Pancreas (tissue), 10 donors: ENCODE data around the gene ERF. TPM values are rescaled to one million over a fixed set of nuclear protein-coding genes. Genes with fewer than 3 reads are reported as not detected.
"Not testable (repeated sequence)": the region's sequence is repeated elsewhere in the genome, so short reads cannot be mapped to it uniquely, and the experiment has no call there.

Experiments used
- ATAC-seq, 4 donors: fragments of 200-7000 bp; cut with Tn5 transposase; one replicate each; pipeline versions ENCODE4 v1.8.0 to v1.9.1; 2020; ENCODE audit warnings: mild to moderate bottlenecking in 4 of 4, moderate library complexity in 4 of 4
- DNase-seq, 6 donors: peaks; one replicate each; pipeline ENCODE4 v3.0.0-alpha.2; 2020
- FAIRE-seq: peaks from 2 replicates; lab custom pipeline; 2012; peaks lifted over from hg19 to GRCh38; lab: Jason Lieb, UNC
- H3K27ac ChIP-seq, 4 donors: fragments of 200-600 bp; sonication (generic); 1 replicate in 3 of 4; 2 replicates in 1 of 4; pipeline versions ENCODE4 v1.5.0 to v1.8.0; 2020
- H3K27me3 ChIP-seq, 4 donors: fragments of 200-600 bp; one replicate each; pipeline ENCODE4 v1.8.0; 2021
- H3K36me3 ChIP-seq, 3 donors: fragments of 200-600 bp; sonication (generic) in 1 of 3; one replicate each; pipeline versions ENCODE4 v1.5.0 to v1.8.0; 2020 to 2021
- H3K4me1 ChIP-seq, 3 donors: fragments of 200-600 bp; one replicate each; pipeline ENCODE4 v1.8.0; 2021
- H3K4me3 ChIP-seq, 4 donors: fragments of 200-600 bp; sonication (generic) in 2 of 4; one replicate each; pipeline versions ENCODE4 v1.5.0 to v1.8.0; 2020 to 2021
- H3K9me3 ChIP-seq, 4 donors: fragments of 200-600 bp; one replicate each; pipeline ENCODE4 v1.8.0; 2021
- WGBS, 2 donors: extraction: QIAGEN DNeasy Blood & Tissue Kit; methylation state at CpG; one replicate each; pipeline ENCODE4 v1.1.7; 2013; 5-methylcytosine and 5-hydroxymethylcytosine counted together
- intact Hi-C, 3 donors: fragments of 100-400 bp; cut with DNase I; formaldehyde crosslinking; loops; one replicate each; pipeline versions ENCODE4 v1.11.1 to v1.14.2; 2022
- polyA plus RNA-seq, 2 donors: library from polyadenylated mRNA; stranded (reverse); fragments of 200-250 nt; gene quantifications; one replicate each; pipeline ENCODE4 v1.2.3, GENCODE V29; 2013
- total RNA-seq, 6 donors: library from RNA; stranded (reverse); fragmentation: NEBNext Ultra II Directional in 4 of 6; extraction: Animal tissue kit (Norgen Biotek cat#: 25700) in 4 of 6; gene quantifications; one replicate each; pipeline versions ENCODE4 v1.2.1 to v1.2.4, GENCODE V29; 2021 to 2023
- TF ChIP-seq, protein P1 (sequence below), 4 donors: fragments of 200-600 bp; sonication (generic) in 3 of 4; IDR thresholded peaks; one replicate each; pipeline versions ENCODE4 v1.5.0 to v1.8.0; 2021; ENCODE audit warnings: antibody characterized with exemption in 4 of 4
- donor health status: healthy with polysubstance abuse.
- donor health status: DM: no; HTN: no; CAD: no; lungs with moderate emphysema.
- donor health status: DM: no; HTN: no; CAD: no.
- donor health status: control.
- donor health status: control.
- donor health status: Bipolar disorder and iron deficiency.
- donor health status: DM: yes; HTN: yes; CAD: no.
- donor health status: DM: no; HTN: no; CAD: no.
- donor health status: DM: no; HTN: no; CAD: no.
- donor health status: DM: yes; HTN: yes; CAD: no.

ERF gene
- total and polyA plus RNA-seq, 8 donors = 20.5 to 48.5 (median 22.9) TPM

DNA sequence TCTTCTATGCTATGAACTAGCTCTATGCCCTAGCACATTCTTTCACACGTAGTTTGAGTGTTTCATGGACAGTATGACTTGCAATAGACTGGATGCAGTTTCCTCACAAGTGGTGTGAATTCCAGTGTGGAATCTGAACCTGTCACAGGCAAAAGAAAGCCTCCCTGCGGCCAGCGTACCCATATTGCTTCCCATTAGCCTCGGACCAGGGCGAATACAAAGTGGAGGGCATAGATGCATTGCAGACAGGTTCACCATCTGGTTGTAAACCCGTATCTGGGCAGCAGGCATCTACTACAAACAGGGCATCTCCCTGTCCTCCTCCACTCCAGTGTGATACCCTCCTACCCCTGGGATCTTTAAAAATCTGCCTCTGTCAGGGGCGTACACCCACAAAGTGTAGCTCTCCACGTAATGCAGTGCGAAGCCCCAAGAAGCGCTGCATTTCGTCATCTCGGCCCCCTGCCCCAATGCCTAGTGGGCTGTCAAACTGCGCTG lies 12.8 kb upstream of the ERF start:
- 6% methylated on average over 13 of the region's 13 CpGs for WGBS, 2 donors
- Histone ChIP-seq H3K36me3 (peaks cover 0 to 6% (median 0%) of the 10 kb centered on the region in 3 donors), H3K4me1 (peaks cover 0 to 10% (median 8%) of the 10 kb centered on the region in 3 donors), H3K27me3 (no peaks in the 10 kb centered on the region), H3K4me3 (peak overlapping the region; percentile 22 to 55 (median 44)), H3K27ac (peak overlapping the region; percentile 100), H3K9me3 (no peaks in the 10 kb centered on the region)
- TF ChIP-seq, protein P1, sequence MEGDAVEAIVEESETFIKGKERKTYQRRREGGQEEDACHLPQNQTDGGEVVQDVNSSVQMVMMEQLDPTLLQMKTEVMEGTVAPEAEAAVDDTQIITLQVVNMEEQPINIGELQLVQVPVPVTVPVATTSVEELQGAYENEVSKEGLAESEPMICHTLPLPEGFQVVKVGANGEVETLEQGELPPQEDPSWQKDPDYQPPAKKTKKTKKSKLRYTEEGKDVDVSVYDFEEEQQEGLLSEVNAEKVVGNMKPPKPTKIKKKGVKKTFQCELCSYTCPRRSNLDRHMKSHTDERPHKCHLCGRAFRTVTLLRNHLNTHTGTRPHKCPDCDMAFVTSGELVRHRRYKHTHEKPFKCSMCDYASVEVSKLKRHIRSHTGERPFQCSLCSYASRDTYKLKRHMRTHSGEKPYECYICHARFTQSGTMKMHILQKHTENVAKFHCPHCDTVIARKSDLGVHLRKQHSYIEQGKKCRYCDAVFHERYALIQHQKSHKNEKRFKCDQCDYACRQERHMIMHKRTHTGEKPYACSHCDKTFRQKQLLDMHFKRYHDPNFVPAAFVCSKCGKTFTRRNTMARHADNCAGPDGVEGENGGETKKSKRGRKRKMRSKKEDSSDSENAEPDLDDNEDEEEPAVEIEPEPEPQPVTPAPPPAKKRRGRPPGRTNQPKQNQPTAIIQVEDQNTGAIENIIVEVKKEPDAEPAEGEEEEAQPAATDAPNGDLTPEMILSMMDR (IDR thresholded peaks at IDR 0.05) = no peak
- intact Hi-C loops = no loop called here
- FAIRE-seq (no peak), ATAC-seq (no peak), DNase-seq (peak in 1 of 6 donors; percentile 26)

DNA sequence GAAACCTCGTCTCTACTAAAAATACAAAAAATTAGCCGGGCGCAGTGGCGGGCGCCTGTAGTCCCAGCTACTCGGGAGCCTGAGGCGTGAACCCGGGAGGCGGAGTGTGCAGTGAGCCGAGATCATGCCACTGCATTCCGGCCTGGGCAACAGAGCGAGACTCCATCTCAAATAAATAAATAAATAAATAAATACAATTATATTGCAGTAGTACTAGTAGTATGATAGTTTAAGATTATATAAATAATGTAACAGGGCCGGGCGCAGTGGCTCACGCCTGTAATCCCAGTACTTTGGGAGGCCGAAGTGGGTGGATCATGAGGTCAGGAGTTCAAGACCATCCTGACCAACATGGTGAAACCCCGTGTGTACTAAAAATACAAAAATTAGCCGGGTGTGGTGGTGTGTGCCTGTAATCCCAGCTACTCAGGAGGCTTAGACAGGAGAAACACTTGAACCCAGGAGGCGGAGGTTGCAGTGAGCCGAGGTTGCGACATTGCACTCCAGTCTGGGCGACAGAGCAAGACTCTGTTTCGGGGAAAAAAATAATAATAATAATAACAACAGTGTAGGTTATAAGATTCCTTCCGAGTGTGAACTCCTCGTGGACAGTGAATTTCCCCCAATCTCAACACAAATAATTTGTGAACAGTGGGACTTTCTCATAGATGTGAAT lies 12.1 kb upstream of the ERF start:
- H3K4me3 ChIP-seq, ATAC-seq, H3K36me3 ChIP-seq, FAIRE-seq, intact Hi-C loops, H3K27me3 ChIP-seq, H3K9me3 ChIP-seq: not testable (repeated sequence)
- H3K4me1 ChIP-seq = peaks cover 0 to 10% (median 8%) of the 10 kb centered on the region in 3 donors
- DNase-seq = peak in 2 of 6 donors; percentile 19 to 27
- peak overlapping the region in 1 of 4 donors; percentile 100 for H3K27ac ChIP-seq
- 92 to 93% methylated on average over 21 to 25 of the region's 25 CpGs for WGBS, 2 donors

DNA sequence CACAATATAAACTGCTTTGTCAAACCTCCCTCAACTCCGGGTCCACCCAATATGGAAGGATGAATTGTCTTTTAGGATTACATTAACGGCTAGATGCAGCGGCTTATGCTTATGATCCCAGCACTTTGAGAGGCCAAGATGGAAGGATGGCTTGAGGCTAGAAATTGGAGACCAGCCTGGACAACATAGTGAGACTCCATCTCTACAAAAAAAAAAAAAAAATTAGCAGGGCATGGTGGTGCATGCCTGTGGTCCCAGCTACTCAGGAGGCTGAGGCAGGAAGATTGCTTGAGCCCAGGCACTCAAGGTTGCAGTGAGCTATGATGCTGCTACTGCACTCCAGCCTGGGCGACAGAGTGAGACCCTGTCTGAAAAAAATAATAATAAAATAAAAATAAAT lies 11.2 kb upstream of the ERF start:
- ATAC-seq, H3K9me3 ChIP-seq, H3K4me3 ChIP-seq, H3K36me3 ChIP-seq, H3K27me3 ChIP-seq, DNase-seq, FAIRE-seq, H3K27ac ChIP-seq, H3K4me1 ChIP-seq, intact Hi-C loops: not testable (repeated sequence)
- WGBS, 2 donors = 84 to 90% methylated on average over 4 of the region's 4 CpGs

DNA sequence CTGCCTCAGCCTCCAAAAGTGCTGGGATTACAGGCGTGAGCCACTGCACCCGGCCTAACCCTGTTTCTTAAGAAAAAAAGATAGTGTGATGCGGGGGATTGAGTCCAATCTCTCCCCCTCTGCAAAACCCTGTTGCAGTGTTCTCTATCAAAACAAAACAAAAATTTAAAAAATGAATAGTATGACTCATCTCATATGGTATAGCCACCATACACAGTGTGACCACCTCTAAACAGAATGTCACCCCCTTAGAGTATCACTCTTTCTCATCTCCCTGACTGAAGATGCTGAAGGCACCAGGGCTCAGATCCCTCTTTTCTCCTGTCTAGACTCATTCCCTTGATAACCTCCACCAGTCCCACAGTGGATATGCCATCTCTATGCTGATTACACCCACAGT lies 6.8 kb upstream of the ERF start:
- Histone ChIP-seq H3K27me3 (no peaks in the 10 kb centered on the region), H3K9me3 (no peaks in the 10 kb centered on the region), H3K4me3 (no peak overlapping the region), H3K36me3 (no peaks in the 10 kb centered on the region), H3K4me1 (no peaks in the 10 kb centered on the region), H3K27ac (no peak overlapping the region)
- FAIRE-seq = no peak
- no peak for ATAC-seq
- intact Hi-C loops = no loop called here
- TF ChIP-seq, protein P1 (IDR thresholded peaks at IDR 0.05) = no peak
- DNase-seq = no peak
- WGBS, 2 donors = 86 to 92% methylated on average over 3 of the region's 3 CpGs

DNA sequence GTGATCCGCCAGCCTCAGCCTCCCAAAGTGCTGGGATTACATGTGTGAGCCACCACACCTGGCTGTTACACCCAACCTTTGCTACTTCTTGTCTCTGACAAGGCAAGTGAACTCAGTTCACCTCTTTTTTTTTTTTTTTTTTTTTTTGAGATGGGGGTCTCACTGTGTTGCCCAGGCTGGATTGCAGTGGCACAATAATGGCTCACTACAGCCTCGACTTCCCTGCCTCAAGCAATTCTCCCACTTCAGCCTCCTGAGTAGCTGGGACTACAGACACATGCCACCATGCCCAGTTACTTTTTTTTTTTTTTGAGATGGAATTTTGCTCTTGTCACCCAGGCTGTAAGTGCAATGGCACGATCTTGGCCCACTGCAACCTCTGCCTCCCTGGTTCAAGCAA lies 2.9 kb upstream of the ERF start:
- H3K4me3 ChIP-seq, H3K9me3 ChIP-seq, intact Hi-C loops, ATAC-seq, H3K4me1 ChIP-seq, FAIRE-seq, H3K27me3 ChIP-seq, DNase-seq, H3K36me3 ChIP-seq, H3K27ac ChIP-seq: not testable (repeated sequence)
- 76 to 82% methylated on average over 3 of the region's 3 CpGs for WGBS, 2 donors

DNA sequence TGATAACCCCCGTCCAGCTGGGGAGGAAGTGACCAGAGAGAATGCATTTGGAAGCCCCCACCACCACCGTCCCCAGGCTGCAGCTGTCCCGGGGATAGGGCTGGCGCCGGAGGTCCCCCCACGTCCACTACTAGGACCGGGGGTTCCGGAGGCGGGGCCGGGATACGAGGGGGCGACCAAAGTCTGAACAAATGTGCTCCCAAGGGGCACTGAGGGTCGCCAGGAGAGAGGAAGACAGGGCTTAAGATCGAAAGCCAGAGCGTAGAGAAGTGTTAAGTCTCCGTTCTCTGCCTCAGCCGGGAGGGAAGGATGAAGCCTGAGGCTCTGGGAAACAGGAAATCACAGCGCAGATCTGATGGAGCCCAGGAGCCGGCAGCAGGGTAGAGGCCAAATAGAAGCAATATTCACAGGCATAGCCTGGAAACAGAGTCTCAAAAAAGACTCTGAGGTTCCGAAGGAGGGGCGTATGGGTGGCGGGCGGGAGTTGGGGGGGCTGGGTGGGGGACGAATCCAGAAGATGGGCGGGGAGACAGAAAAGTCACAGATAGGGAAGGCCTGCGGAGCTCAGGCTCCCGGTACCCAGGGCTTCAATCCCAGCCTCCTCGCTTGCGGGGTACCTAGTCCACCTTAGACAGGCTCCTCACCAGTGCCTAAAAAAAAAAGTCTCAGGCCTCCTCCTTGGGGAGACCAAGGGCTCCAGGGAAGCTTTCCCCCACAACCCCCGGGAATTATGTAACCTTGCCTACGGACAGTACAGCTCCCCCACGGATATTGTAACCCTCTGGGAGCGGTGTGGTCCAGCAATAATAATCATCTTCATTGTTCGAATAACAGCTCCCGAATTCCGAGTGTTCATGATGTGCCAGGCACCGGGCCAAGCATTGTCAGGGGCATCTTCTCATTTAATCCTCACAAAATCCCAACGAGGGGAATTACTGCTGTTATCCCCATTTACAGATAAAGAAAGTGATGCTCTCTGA lies 1.1 kb upstream of the ERF start:
- Histone ChIP-seq H3K4me3 (peak overlapping the region; percentile 18 to 97 (median 92)), H3K4me1 (peaks cover 0 to 16% (median 0%) of the 10 kb centered on the region in 3 donors), H3K27ac (peak overlapping the region; percentile 92 to 97 (median 94)), H3K27me3 (no peaks in the 10 kb centered on the region), H3K36me3 (no peaks in the 10 kb centered on the region), H3K9me3 (no peaks in the 10 kb centered on the region)
- peak in 3 of 6 donors; percentile 20 to 80 (median 55) for DNase-seq
- no peak for FAIRE-seq
- TF ChIP-seq, protein P1 (IDR thresholded peaks at IDR 0.05) = no peak
- 13 to 15% methylated on average over 38 of the region's 38 CpGs for WGBS, 2 donors
- ATAC-seq = peak in 2 of 4 donors; percentile 20 to 24
- intact Hi-C loops = no loop called here
